CD4-positive, alpha-beta T cell treated with Interleukin-17A for 1 hour (primary cell): Measurements from ENCODE around the gene GLUL.

Experiments
- DNase-seq: peaks from one replicate; pipeline ENCODE4 v3.0.0-alpha.2; 2020

The GLUL gene

GRCh38 chr1:182391362-182392049 is at the start of gene GLUL:
Gene GLUL (minus strand): TSS chr1:182391790. CDS start chr1:182388737, 3,053 bp downstream.
- peak; percentile 76 for DNase-seq

GRCh38 chr1:182438326-182438725 is 46.7 kb upstream of the GLUL start:
- DNase-seq = no peak

- no peak for DNase-seq
These were observed 42.0 kb upstream of the GLUL start for GRCh38 chr1:182433580-182433979.

GRCh38 chr1:182431278-182431677 is 39.7 kb upstream of the GLUL start:
- DNase-seq = no peak

- peak; percentile 62 for DNase-seq
These were observed 38.9 kb upstream of the GLUL start for GRCh38 chr1:182430263-182431068.

- no peak for DNase-seq
These were observed 36.5 kb upstream of the GLUL start for GRCh38 chr1:182428043-182428442.

GRCh38 chr1:182426442-182427430 is 35.1 kb upstream of the GLUL start:
- DNase-seq = no peak

GRCh38 chr1:182415789-182416188 is 24.2 kb upstream of the GLUL start:
- DNase-seq = no peak

- DNase-seq = no peak
These were observed 22.4 kb upstream of the GLUL start for GRCh38 chr1:182413969-182414368.

- no peak for DNase-seq
These were observed 21.9 kb upstream of the GLUL start for GRCh38 chr1:182413486-182413885.

GRCh38 chr1:182410620-182411273 is 19.2 kb upstream of the GLUL start:
- DNase-seq = no peak

GRCh38 chr1:182410138-182410537 is 18.5 kb upstream of the GLUL start:
- no peak for DNase-seq

GRCh38 chr1:182408435-182409075 is 17.0 kb upstream of the GLUL start:
- DNase-seq = no peak

- no peak for DNase-seq
These were observed 16.1 kb upstream of the GLUL start for GRCh38 chr1:182407724-182408123.

- DNase-seq = no peak
These were observed 14.4 kb upstream of the GLUL start for GRCh38 chr1:182406012-182406411.

GRCh38 chr1:182405578-182405977 is 14.0 kb upstream of the GLUL start:
- DNase-seq = no peak

- DNase-seq = no peak
These were observed 13.2 kb upstream of the GLUL start for GRCh38 chr1:182404781-182405180.

- DNase-seq = no peak
These were observed 9.0 kb upstream of the GLUL start, which contains the start of gene TEDDM1 for GRCh38 chr1:182400567-182400966. Gene TEDDM1 (minus strand): TSS chr1:182400667. CDS start chr1:182400485, 182 bp downstream.

GRCh38 chr1:182397653-182398393 is 6.2 kb upstream of the GLUL start:
- DNase-seq = no peak

- DNase-seq = no peak
These were observed 4.3 kb upstream of the GLUL start for GRCh38 chr1:182395906-182396305.
